ENCODE results near the gene PACRG. TPM values are rescaled to one million over a fixed set of nuclear protein-coding genes. Genes with fewer than 3 reads are reported as not detected.

Gene PACRG
- total RNA-seq, 1 experiment from 2014 or later = 0.44 TPM

- no peak for TF ChIP-seq ATF1 (CRISPR knock-in tag; IDR thresholded peaks at IDR 0.05)
- no peak for TF ChIP-seq ZNF121 (CRISPR knock-in tag; IDR thresholded peaks at IDR 0.05)
- TF ChIP-seq ELF4 (CRISPR knock-in tag; IDR thresholded peaks at IDR 0.05; ENCODE audit: low read depth) = no peak
- TF ChIP-seq USF2 (CRISPR knock-in tag; IDR thresholded peaks at IDR 0.05) = no peak
- TF ChIP-seq SMAD4 (CRISPR knock-in tag; IDR thresholded peaks at IDR 0.05) = no peak
- TF ChIP-seq CREM (CRISPR knock-in tag; IDR thresholded peaks at IDR 0.05) = no peak
- no peak for TF ChIP-seq ATF2 (CRISPR knock-in tag; IDR thresholded peaks at IDR 0.05; ENCODE audit: borderline replicate concordance, low read depth)
- no peak for TF ChIP-seq TEAD4 (CRISPR knock-in tag; IDR thresholded peaks at IDR 0.05)
Observed at GRCh38 chr6:163200289-163200688, 472.5 kb downstream of the PACRG start (continued).

- ChIA-PET POLR2A (no interaction called here), CTCF (no interaction called here)
- no peak overlapping the region for H3K4me3 Mint-ChIP-seq
- H3K9me3 Mint-ChIP-seq = peaks cover 6% of the 10 kb centered on the region
- H3K27ac Mint-ChIP-seq = no peak overlapping the region
- peaks cover 16% of the 10 kb centered on the region for H3K4me1 Mint-ChIP-seq
- ATAC-seq = no peak
- TF ChIP-seq STAT6 (CRISPR knock-in tag; conservative IDR thresholded peaks at IDR 0.05; ENCODE audit: low read depth) = no peak
- no peak for TF ChIP-seq NR3C1 (CRISPR knock-in tag; conservative IDR thresholded peaks at IDR 0.05; ENCODE audit: low read depth)
- TF ChIP-seq ELF4 (CRISPR knock-in tag; IDR thresholded peaks at IDR 0.05; ENCODE audit: low read depth) = no peak
- TF ChIP-seq ZNF121 (CRISPR knock-in tag; IDR thresholded peaks at IDR 0.05) = no peak
- TF ChIP-seq E2F1 (CRISPR knock-in tag; IDR thresholded peaks at IDR 0.05) = no peak
- TF ChIP-seq ZBTB21 (CRISPR knock-in tag; IDR thresholded peaks at IDR 0.05; ENCODE audit: borderline replicate concordance) = no peak
- H3K36me3 Mint-ChIP-seq = peaks cover 3% of the 10 kb centered on the region; the same call in 1 of the 2 replicates
- no peak for DNase-seq (ENCODE audit: low spot score)
- H3K27me3 Mint-ChIP-seq (ENCODE audit: low read depth) = no peaks in the 10 kb centered on the region
Observed at GRCh38 chr6:163200694-163201093, 472.9 kb downstream of the PACRG start.

GRCh38 chr6:163201855-163202254, 474.1 kb downstream of the PACRG start:
- ATAC-seq (no peak), DNase-seq (ENCODE audit: low spot score) (no peak)
- peaks cover 14% of the 10 kb centered on the region for H3K4me1 Mint-ChIP-seq
- CTCF ChIA-PET = no interaction called here
- no peak overlapping the region for H3K4me3 Mint-ChIP-seq
- no peaks in the 10 kb centered on the region; the same call in 1 of the 2 replicates for H3K27me3 Mint-ChIP-seq (ENCODE audit: low read depth)
- TF ChIP-seq SMAD4 (CRISPR knock-in tag; IDR thresholded peaks at IDR 0.05) (no peak), NFE2L1 (CRISPR knock-in tag; IDR thresholded peaks at IDR 0.05) (no peak), AFF4 (CRISPR knock-in tag; IDR thresholded peaks at IDR 0.05; ENCODE audit: borderline replicate concordance) (no peak), CREB1 (CRISPR knock-in tag; IDR thresholded peaks at IDR 0.05) (no peak), ARID4B (CRISPR knock-in tag; IDR thresholded peaks at IDR 0.05; ENCODE audit: borderline replicate concordance) (no peak)
- peaks cover 8% of the 10 kb centered on the region; the same call in 1 of the 2 replicates for H3K36me3 Mint-ChIP-seq
- H3K9me3 Mint-ChIP-seq = peaks cover 16% of the 10 kb centered on the region
- H3K27ac Mint-ChIP-seq = no peak overlapping the region
- POLR2A ChIA-PET = no interaction called here
